ENCODE measurements around the gene SMIM11.
"Not testable (repeated sequence)": the region's sequence is repeated elsewhere in the genome, so short reads cannot be mapped to it uniquely, and the experiment has no call there.

Gene SMIM11

GRCh38 chr21:34428441-34428840 lies 53.1 kb downstream of the SMIM11 start:
- DNase-seq, result not testable (repeated sequence)

GRCh38 chr21:34429710-34430109 lies 54.4 kb downstream of the SMIM11 start:
- not testable (repeated sequence) for DNase-seq

Data from islet precursor cell (in vitro differentiated cells).